ENCODE measurements around the gene NACC2.

NACC2 gene

GRCh38 chr9:135998016-135998380 is 97.1 kb downstream of the NACC2 start:
- Histone ChIP-seq H3K9me3 (ENCODE audit: insufficient read depth, low read length) (no peaks in the 10 kb centered on the region), H3K4me3 (ENCODE audit: low read length) (no peak overlapping the region), H3K9ac (ENCODE audit: low read length) (no peak overlapping the region), H3K36me3 (replicated peaks; ENCODE audit: low read depth, low read length) (no peaks in the 10 kb centered on the region), H4K20me1 (ENCODE audit: insufficient read depth, low read length) (no peaks in the 10 kb centered on the region), H3K4me1 (ENCODE audit: low read length) (no peaks in the 10 kb centered on the region), H3K27me3 (ENCODE audit: low read depth, low read length) (no peaks in the 10 kb centered on the region), H3K4me2 (ENCODE audit: low read length) (no peak overlapping the region), H3K79me2 (ENCODE audit: low read length) (no peaks in the 10 kb centered on the region), H2AFZ (ENCODE audit: low read depth, low read length) (no peak overlapping the region), H3K27ac (ENCODE audit: low read length) (no peak overlapping the region)
- no peak for TF ChIP-seq CTCF (IDR thresholded peaks at IDR 0.05; ENCODE audit: low read depth, low read length)
- no peak for TF ChIP-seq EZH2phosphoT487 (IDR thresholded peaks at IDR 0.05; ENCODE audit: low read depth)

GRCh38 chr9:135997090-135998015 is 97.7 kb downstream of the NACC2 start:
- H4K20me1 ChIP-seq (ENCODE audit: insufficient read depth, low read length), result no peaks in the 10 kb centered on the region
- TF ChIP-seq CTCF (IDR thresholded peaks at IDR 0.05; ENCODE audit: low read depth, low read length) (no peak), EZH2phosphoT487 (IDR thresholded peaks at IDR 0.05; ENCODE audit: low read depth) (no peak)
- H3K36me3 ChIP-seq (replicated peaks; ENCODE audit: low read depth, low read length), result no peaks in the 10 kb centered on the region
- H3K79me2 ChIP-seq (ENCODE audit: low read length), result no peaks in the 10 kb centered on the region
- no peak overlapping the region for H3K4me2 ChIP-seq (ENCODE audit: low read length)
- H3K9ac ChIP-seq (ENCODE audit: low read length), result no peak overlapping the region
- H3K27me3 ChIP-seq (ENCODE audit: low read depth, low read length), result no peaks in the 10 kb centered on the region
- H3K9me3 ChIP-seq (ENCODE audit: insufficient read depth, low read length), result no peaks in the 10 kb centered on the region
- H3K4me3 ChIP-seq (ENCODE audit: low read length), result no peak overlapping the region
- no peak overlapping the region for H2AFZ ChIP-seq (ENCODE audit: low read depth, low read length)
- no peak overlapping the region for H3K27ac ChIP-seq (ENCODE audit: low read length)
- H3K4me1 ChIP-seq (ENCODE audit: low read length), result no peaks in the 10 kb centered on the region

GRCh38 chr9:135995816-135996215 is 99.3 kb downstream of the NACC2 start:
- Histone ChIP-seq H3K36me3 (replicated peaks; ENCODE audit: low read depth, low read length) (no peaks in the 10 kb centered on the region), H3K9me3 (ENCODE audit: insufficient read depth, low read length) (no peaks in the 10 kb centered on the region), H3K4me2 (ENCODE audit: low read length) (no peak overlapping the region), H3K27me3 (ENCODE audit: low read depth, low read length) (no peaks in the 10 kb centered on the region), H3K79me2 (ENCODE audit: low read length) (no peaks in the 10 kb centered on the region), H3K4me1 (ENCODE audit: low read length) (no peaks in the 10 kb centered on the region), H2AFZ (ENCODE audit: low read depth, low read length) (no peak overlapping the region), H3K4me3 (ENCODE audit: low read length) (no peak overlapping the region), H4K20me1 (ENCODE audit: insufficient read depth, low read length) (no peaks in the 10 kb centered on the region), H3K9ac (ENCODE audit: low read length) (no peak overlapping the region), H3K27ac (ENCODE audit: low read length) (no peak overlapping the region)
- no peak for TF ChIP-seq EZH2phosphoT487 (IDR thresholded peaks at IDR 0.05; ENCODE audit: low read depth)
- no peak for TF ChIP-seq CTCF (IDR thresholded peaks at IDR 0.05; ENCODE audit: low read depth, low read length)

GRCh38 chr9:135994501-135995192 is 100.4 kb downstream of the NACC2 start:
- Histone ChIP-seq H3K4me1 (ENCODE audit: low read length) (no peaks in the 10 kb centered on the region), H3K36me3 (replicated peaks; ENCODE audit: low read depth, low read length) (no peaks in the 10 kb centered on the region), H3K27ac (ENCODE audit: low read length) (no peak overlapping the region), H3K4me2 (ENCODE audit: low read length) (no peak overlapping the region), H3K9me3 (ENCODE audit: insufficient read depth, low read length) (no peaks in the 10 kb centered on the region), H3K9ac (ENCODE audit: low read length) (no peak overlapping the region), H2AFZ (ENCODE audit: low read depth, low read length) (no peak overlapping the region), H3K4me3 (ENCODE audit: low read length) (no peak overlapping the region), H3K79me2 (ENCODE audit: low read length) (no peaks in the 10 kb centered on the region), H3K27me3 (ENCODE audit: low read depth, low read length) (no peaks in the 10 kb centered on the region), H4K20me1 (ENCODE audit: insufficient read depth, low read length) (no peaks in the 10 kb centered on the region)
- TF ChIP-seq EZH2phosphoT487 (IDR thresholded peaks at IDR 0.05; ENCODE audit: low read depth) (no peak), CTCF (IDR thresholded peaks at IDR 0.05; ENCODE audit: low read depth, low read length) (no peak)

All from OCI-LY3 (cell line).